ENCODE measurements around the gene OR8G1.
"Not testable (repeated sequence)": the region's sequence is repeated elsewhere in the genome, so short reads cannot be mapped to it uniquely, and the experiment has no call there.

OR8G1 gene

GRCh38 chr11:124240621-124241397, at the start of gene OR8G1:
OR8G1 (plus strand) TSS chr11:124241095; CDS start chr11:124249676, 8,581 bp downstream.
- DNase-seq (ENCODE audit: low spot score) = no peak

- DNase-seq (ENCODE audit: low spot score) = no peak
Observed at GRCh38 chr11:124193221-124194010, 47.5 kb upstream of the OR8G1 start.

GRCh38 chr11:124194293-124195188, 46.4 kb upstream of the OR8G1 start:
- no peak for DNase-seq (ENCODE audit: low spot score)

GRCh38 chr11:124195189-124195734, 45.6 kb upstream of the OR8G1 start:
- peak; percentile 37 for DNase-seq (ENCODE audit: low spot score)

GRCh38 chr11:124197999-124198398, 42.9 kb upstream of the OR8G1 start:
- DNase-seq (ENCODE audit: low spot score) = no peak

GRCh38 chr11:124198897-124199296, 42.0 kb upstream of the OR8G1 start:
- no peak for DNase-seq (ENCODE audit: low spot score)

- DNase-seq (ENCODE audit: low spot score) = peak; percentile 67
Observed at GRCh38 chr11:124199702-124200101, 41.2 kb upstream of the OR8G1 start.

- DNase-seq (ENCODE audit: low spot score) = no peak
Observed at GRCh38 chr11:124200671-124201070, 40.2 kb upstream of the OR8G1 start.

GRCh38 chr11:124202951-124203350, 37.9 kb upstream of the OR8G1 start:
- DNase-seq (ENCODE audit: low spot score) = no peak

- no peak for DNase-seq (ENCODE audit: low spot score)
Observed at GRCh38 chr11:124204008-124204407, 36.9 kb upstream of the OR8G1 start.

GRCh38 chr11:124207102-124207792, 33.6 kb upstream of the OR8G1 start:
- DNase-seq (ENCODE audit: low spot score) = no peak

GRCh38 chr11:124209824-124210357, 31.0 kb upstream of the OR8G1 start:
- no peak for DNase-seq (ENCODE audit: low spot score)

GRCh38 chr11:124210421-124210820, 30.5 kb upstream of the OR8G1 start:
- no peak for DNase-seq (ENCODE audit: low spot score)

- no peak for DNase-seq (ENCODE audit: low spot score)
Observed at GRCh38 chr11:124211321-124211720, 29.6 kb upstream of the OR8G1 start.

- no peak for DNase-seq (ENCODE audit: low spot score)
Observed at GRCh38 chr11:124214027-124214426, 26.9 kb upstream of the OR8G1 start.

GRCh38 chr11:124219126-124219525, 21.8 kb upstream of the OR8G1 start:
- peak; percentile 21 for DNase-seq (ENCODE audit: low spot score)

GRCh38 chr11:124222407-124222806, 18.5 kb upstream of the OR8G1 start:
- DNase-seq (ENCODE audit: low spot score) = no peak

- not testable (repeated sequence) for DNase-seq (ENCODE audit: low spot score)
Observed at GRCh38 chr11:124224618-124225423, 16.1 kb upstream of the OR8G1 start.

GRCh38 chr11:124225471-124225870, 15.4 kb upstream of the OR8G1 start:
- DNase-seq (ENCODE audit: low spot score) = no peak

GRCh38 chr11:124233376-124233775, 7.5 kb upstream of the OR8G1 start:
- DNase-seq (ENCODE audit: low spot score) = no peak
